GM18873 (cell line): ENCODE measurements around the gene PSG4.
"Not testable (repeated sequence)": the region's sequence is repeated elsewhere in the genome, so short reads cannot be mapped to it uniquely, and the experiment has no call there.

ENCODE experiments used
- ATAC-seq: cut with Tn5 transposase; IDR thresholded peaks from one replicate; pipeline ENCODE4 v1.9.1; 2021; ENCODE audit warnings: mild to moderate bottlenecking, moderate library complexity, moderate number of reproducible peaks; ENCODE audit not compliant: unreplicated experiment, low FRiP score

PSG4 gene

GRCh38 chr19:43205471-43206105 lies at the start of gene PSG4:
PSG4 (minus strand) TSS chr19:43205638; CDS start chr19:43205536, 102 bp downstream.
- not testable (repeated sequence) for ATAC-seq

DNA sequence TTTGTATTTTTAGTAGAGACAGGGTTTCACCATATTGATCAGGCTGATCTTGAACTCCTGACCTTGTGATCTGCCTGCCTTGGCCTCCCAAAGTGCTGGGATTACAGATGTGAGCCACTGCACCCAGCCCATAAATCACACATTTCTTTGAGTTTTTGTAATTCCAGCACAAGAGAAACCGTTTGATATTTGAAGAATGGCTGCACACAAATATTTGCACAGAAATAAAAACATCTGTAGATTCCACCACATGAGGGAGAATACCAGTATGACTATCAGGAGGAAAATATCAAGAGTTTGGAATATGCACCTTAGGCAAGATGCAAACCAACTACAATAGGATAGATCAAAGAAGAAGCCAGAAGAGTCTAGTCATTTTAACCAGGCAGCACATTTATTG lies 46.0 kb upstream of the PSG4 start:
- not testable (repeated sequence) for ATAC-seq

- ATAC-seq, result not testable (repeated sequence)
Observed at GRCh38 chr19:43250296-43250695, 44.9 kb upstream of the PSG4 start.

- ATAC-seq, result not testable (repeated sequence)
Observed at GRCh38 chr19:43248635-43249002, 43.2 kb upstream of the PSG4 start.

DNA sequence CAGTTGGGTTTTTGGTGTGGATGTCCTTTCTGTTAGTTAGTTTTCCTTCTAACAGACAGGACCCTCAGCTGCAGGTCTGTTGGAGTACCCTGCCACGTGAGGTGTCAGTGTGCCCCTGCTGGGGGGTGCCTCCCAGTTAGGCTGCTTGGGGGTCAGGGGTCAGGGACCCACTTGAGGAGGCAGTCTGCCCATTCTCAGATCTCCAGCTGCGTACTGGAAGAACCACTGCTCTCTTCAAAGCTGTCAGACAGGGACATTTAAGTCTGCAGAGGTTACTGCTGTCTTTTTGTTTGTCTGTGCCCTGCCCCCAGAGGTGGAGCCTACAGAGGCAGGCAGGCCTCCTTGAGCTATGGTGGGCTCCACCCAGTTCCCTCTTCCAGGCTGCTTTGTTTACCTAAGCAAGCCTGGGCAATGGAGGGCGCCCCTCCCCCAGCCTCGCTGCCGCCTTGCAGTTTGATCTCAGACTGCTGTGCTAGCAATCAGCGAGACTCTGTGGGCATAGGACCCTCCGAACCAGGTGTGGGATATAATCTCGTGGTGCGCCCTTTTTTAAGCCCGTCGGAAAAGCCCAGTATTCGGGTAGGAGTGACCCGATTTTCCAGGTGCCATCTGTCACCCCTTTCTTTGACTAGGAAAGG lies 41.9 kb upstream of the PSG4 start:
- not testable (repeated sequence) for ATAC-seq

- not testable (repeated sequence) for ATAC-seq
Observed at GRCh38 chr19:43245848-43246247, 40.4 kb upstream of the PSG4 start.

- ATAC-seq, result not testable (repeated sequence)
Observed at GRCh38 chr19:43242211-43242610, 36.8 kb upstream of the PSG4 start.

DNA sequence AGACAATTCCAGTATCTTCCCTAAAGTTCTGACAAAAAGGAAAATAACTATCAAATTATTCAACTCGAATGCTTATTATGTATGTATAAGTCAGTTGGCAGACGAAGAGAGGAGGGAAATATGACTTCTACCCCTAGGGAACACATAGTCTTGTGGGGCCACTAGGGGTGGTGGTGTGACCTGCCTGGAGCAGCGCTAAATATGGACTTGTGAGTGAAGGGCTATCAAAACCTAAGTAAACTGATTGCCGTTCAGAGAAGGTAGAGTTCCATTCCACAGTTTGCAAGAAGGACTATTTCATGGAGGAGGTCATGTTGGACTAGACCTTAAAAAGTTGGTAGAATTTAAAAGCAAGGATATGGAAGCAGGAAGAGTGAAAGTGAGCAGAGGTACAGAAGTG lies 32.8 kb upstream of the PSG4 start:
- ATAC-seq, result not testable (repeated sequence)

DNA sequence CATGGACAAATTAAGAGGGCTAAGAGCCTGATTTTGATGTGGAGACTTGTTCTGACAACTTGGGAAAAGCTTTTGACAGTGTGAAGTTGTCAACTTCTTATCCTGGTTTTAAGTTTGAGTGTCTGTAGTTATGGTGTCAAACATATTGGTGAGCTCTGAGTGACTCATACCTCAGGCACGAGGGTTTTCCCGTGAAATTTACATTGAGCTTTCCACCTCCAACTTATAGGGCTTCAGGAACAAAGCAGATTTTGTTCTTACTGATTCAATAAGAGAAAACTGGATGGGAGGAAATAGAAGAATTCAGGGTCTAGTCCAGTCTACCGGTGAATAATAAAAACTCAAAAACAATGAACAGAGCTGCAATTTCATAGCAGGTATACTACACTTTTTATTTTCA lies 30.2 kb upstream of the PSG4 start:
- ATAC-seq, result not testable (repeated sequence)

DNA sequence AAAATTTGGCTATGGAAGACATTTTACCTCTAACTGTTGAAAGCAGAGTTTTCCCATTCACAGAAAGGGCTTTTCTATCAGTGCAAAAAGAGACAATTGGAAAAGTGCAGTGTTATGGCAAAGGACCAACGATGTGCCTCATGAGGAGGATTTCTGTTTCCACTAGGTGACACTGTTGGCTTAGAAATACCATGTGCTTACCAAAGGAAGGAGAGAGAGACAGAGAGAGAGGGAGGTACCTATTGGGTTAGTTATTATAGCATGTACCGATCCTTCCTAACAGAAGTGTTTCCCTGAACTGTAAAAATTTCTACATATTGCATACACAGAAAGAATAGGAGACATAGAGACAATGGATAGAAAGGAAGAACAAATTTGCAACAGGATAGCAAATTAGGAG lies 23.9 kb upstream of the PSG4 start:
- ATAC-seq, result no peak

- ATAC-seq, result not testable (repeated sequence)
Observed at GRCh38 chr19:43228730-43229129, 23.3 kb upstream of the PSG4 start.

- not testable (repeated sequence) for ATAC-seq
Observed at GRCh38 chr19:43226986-43227385, 21.5 kb upstream of the PSG4 start.

- no peak for ATAC-seq
Observed at GRCh38 chr19:43224855-43225253, 19.4 kb upstream of the PSG4 start.

DNA sequence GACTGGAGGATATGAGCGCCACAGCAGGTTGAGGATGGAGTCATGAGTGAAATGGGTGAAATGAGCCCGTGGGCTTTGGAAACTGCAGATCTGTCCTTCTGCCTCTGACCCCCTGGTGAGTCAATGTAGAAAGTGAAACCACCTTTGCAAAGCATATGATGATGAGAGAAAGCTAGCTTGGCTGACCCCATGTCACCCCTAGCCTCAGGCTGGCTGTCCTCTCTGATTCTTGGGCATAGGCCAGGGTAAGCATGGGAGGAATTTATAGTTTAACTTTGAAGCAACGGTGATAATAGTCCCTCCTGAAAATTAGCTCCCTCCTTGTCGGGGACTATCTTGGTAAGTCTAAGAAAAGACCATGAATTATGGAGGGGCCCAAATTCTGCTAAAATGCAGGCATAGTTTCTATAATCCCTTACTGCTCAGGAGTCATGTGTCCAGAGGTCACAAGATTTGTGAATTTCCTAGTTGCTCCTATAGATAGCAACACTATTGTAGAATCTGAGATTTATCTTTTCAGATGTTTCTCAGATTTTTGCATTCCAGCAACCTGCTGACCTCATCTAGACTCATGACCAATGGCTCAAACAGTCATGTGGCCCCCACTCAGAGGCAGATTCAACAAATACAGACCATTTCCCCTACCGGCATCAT lies 18.9 kb upstream of the PSG4 start:
- not testable (repeated sequence) for ATAC-seq

DNA sequence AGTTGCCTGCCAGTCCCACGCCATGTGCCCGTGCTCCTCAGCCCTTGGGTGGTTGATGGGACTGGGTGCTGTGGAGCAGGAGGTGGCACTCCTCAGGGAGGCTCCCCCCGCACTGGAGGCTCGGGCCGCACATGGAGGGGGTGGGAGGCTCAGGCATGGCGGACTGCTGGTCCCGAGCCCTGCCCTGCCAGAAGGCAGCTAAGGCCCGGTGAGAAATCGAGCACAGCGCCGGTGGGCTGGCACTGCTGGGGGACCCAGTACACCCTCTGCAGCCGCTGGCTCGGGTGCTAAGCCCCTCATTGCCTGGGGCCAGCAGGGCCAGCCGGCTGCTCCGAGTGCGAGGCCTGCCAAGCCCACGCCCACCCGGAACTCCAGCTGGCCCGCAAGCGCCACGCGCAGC lies 16.5 kb upstream of the PSG4 start:
- ATAC-seq, result not testable (repeated sequence)

GRCh38 chr19:43219136-43219535 lies 13.7 kb upstream of the PSG4 start:
- ATAC-seq, result not testable (repeated sequence)

DNA sequence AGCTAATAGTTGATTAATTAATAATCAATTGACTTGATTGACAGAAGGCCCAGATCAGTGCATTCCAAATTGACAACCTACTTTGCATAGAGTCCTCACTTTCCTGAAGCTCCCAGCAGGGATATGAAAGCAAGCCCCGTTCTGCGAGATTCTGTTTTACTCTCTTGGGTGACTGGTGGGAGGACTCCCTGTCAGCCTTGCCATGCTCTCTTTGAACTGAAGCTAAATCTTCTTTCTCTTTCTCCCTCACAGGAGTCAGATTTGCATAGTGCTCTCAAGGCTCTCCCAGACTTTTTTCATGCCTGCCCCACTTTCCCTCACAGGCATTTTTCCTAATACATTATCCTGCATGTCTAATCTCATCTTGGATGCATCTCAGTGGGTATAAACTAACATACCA lies 10.4 kb upstream of the PSG4 start:
- not testable (repeated sequence) for ATAC-seq

GRCh38 chr19:43207991-43208390 lies 2.6 kb upstream of the PSG4 start:
- ATAC-seq, result no peak

- not testable (repeated sequence) for ATAC-seq
Observed at GRCh38 chr19:43207174-43207573, 1.7 kb upstream of the PSG4 start.

DNA sequence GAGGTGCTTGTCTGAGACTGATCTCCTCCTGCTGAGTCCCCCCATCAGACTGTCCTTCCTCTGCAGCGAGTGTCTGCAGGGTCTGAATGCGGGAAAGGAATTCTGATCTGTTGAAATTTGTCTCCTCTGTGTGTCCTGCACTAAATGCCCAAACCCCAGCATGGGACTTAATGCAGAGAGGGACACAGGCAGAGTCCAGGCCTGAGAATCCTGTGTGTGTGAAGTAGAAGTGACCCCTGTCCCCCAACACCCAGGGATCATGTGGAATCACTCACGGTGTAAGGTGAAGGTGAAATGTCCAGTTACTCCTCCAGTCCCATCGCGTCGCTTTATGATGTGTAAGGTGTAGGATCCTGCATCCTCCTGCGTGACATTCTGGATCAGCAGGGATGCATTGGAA lies 1.8 kb downstream of the PSG4 start:
- not testable (repeated sequence) for ATAC-seq

GRCh38 chr19:43201891-43202290 lies 3.5 kb downstream of the PSG4 start:
- not testable (repeated sequence) for ATAC-seq
